GM18519 (cell line): ENCODE data around the gene HSD11B1.

Source experiments
- ATAC-seq: cut with Tn5 transposase; IDR thresholded peaks from one replicate; pipeline ENCODE4 v1.9.1; 2021; ENCODE audit warnings: mild to moderate bottlenecking, moderate library complexity; ENCODE audit not compliant: unreplicated experiment, low FRiP score

The HSD11B1 gene

DNA sequence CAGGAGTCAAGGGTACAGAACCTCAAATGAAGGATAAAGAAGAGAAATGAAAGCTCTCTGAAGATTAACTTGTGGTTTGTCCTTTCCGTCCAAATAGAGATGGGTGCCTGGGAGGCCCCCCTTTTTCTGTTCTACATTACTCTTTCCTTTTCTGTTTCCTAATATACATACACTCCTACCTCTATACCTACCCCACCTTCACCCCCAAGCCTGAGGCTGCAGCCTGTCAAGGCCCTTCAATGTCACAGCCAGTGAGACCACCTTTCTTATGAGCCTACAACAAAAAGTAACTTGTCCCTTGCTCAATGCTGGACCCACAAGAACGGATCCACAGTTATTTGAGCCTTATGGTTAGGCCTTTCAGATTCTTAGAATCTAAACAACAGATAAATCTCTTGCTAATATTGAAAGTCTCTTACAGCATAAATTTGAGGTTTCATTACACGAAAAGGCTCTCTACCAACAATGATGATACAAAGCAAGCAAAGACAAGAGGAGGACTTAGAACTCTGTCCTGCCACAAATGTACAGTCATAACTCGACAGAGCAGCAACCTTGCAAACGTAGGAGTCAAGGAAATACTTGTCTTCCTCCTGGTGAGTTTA lies 47.1 kb downstream of the HSD11B1 start:
- ATAC-seq = peak; percentile 51

DNA sequence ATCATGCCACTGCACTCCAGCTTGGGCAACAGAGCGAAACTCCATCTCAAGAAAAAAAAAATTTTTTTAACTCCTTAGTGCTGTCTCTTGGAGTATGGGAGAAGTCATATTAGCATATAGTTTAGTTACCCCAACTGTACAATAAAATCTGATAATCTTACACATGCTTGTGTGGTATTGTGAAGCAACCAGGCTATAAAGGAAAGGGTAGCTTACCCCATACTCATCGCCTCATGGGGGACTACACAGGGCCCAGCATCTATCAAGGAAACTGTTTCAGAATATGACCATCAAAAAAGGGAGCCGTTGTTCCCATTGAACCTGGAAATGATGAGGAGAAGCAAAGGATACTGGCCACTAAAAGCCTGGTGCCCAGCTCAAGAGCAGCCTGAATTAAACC lies 48.2 kb downstream of the HSD11B1 start:
- no peak for ATAC-seq

- no peak for ATAC-seq
These were observed 50.6 kb downstream of the HSD11B1 start for GRCh38 chr1:209755256-209755655.

- peak; percentile 76 for ATAC-seq
These were observed 51.4 kb downstream of the HSD11B1 start, which contains the start of gene TRAF3IP3 for GRCh38 chr1:209755926-209756614. TRAF3IP3 (plus strand) TSS chr1:209756053; CDS start chr1:209760040, 3,987 bp downstream.

- no peak for ATAC-seq
These were observed 52.2 kb downstream of the HSD11B1 start for GRCh38 chr1:209756615-209757445.

DNA sequence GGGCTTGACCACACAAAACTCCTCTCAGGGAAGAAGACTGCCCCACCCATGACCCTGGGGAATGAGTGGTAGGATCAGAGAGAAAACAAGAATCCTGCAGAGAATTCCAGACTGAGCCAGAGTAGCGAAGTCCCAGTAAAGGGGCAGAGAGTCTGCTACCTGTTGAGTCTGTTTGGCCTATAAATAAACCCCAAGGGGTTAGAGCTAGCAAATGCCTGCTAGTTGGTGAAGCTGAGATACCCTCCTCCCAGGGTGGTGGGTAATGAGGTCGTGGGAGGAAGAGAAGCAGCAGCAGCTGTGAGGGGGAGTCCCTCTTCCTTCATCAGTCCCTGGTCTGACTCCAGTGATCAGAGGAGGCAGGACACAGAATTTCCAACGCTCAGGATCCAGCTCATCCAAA lies 53.8 kb downstream of the HSD11B1 start:
- no peak for ATAC-seq

DNA sequence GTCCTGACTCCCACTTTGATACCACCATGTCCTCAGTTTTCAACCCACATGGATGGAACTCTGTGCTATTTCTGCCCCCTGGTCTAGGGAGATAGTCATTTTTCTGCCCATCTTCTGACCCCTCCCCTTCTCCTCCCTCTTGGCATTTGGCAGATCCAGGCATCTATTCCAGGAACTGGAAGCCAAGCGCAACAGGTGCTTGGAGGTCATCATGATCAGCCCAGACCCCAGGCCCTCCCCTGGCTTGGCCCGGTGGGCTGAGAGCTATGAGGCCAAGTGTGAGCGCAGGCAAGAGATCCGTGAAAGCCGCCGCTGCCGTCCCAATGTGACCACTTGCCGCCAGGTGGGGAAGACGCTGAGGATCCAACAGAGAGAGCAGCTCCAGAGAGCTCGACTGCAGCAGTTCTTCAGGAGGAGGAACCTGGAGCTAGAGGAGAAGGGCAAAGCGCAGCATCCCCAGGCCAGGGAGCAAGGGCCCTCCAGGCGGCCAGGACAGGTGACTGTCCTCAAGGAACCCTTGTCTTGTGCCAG lies 55.2 kb downstream of the HSD11B1 start:
- ATAC-seq = no peak

GRCh38 chr1:209761011-209761635 lies 56.5 kb downstream of the HSD11B1 start:
- ATAC-seq = no peak

GRCh38 chr1:209766051-209766450 lies 61.4 kb downstream of the HSD11B1 start:
- ATAC-seq = no peak

DNA sequence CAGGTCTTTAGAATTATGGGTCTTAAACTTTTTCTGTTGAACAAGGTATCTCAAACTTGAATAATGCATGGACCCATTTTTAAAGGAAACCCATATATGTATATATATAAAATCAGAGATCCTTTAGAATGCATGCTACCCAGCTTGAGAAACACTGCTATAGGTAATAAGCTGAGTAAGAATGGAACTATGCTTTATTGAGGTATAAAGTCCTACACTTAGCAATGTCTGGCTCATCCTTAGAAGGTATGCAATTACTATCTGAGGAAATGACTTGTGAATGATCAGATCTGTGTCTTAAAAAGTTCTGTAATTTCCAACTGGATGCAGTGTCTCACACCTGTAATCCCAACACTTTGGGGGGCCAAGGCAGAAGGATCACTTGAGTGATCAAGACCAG lies 62.5 kb downstream of the HSD11B1 start:
- no peak for ATAC-seq

GRCh38 chr1:209767706-209768105 lies 63.1 kb downstream of the HSD11B1 start:
- no peak for ATAC-seq

DNA sequence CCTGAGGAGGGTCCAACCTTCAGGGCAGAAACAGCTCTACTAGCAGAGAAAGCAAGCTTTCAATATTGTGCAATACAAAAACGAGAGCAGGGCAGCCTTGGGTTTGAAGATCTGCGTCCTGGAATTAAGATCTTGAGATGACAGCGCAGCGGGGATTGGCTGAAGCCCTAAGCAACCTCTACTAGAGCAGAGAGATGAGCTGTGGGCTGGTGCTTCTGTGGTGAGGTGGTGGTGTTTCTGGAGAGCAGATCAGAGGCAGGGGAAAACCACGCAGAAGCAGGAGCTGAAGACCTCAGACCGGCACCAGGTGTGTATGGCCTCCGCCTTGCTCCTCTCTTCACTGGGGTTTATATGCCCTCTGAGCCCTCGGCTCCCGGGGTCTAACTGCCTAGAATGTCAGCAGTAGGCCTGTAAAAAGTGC lies 63.7 kb downstream of the HSD11B1 start:
- peak; percentile 86 for ATAC-seq

GRCh38 chr1:209769171-209769904 lies 64.7 kb downstream of the HSD11B1 start:
- peak; percentile 60 for ATAC-seq

DNA sequence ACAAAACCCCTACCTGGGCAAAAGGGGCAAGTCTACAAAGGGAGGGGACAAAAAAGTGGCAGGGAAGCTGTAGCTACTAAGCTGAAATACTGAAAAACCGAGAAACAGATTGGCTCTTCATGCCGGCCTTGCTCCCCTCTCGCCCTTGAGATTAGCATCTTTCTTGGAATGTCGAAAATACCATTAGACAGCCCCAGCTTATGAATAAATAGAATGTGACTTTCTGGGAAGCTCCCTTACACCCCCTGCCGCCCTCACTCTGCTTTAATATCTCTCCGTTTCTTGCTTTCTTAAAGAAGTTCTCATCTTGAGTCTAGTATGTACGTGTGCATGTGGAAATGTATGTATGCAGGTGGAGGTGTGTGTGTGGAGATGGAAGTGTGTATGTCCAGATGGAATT lies 65.3 kb downstream of the HSD11B1 start:
- ATAC-seq = no peak

DNA sequence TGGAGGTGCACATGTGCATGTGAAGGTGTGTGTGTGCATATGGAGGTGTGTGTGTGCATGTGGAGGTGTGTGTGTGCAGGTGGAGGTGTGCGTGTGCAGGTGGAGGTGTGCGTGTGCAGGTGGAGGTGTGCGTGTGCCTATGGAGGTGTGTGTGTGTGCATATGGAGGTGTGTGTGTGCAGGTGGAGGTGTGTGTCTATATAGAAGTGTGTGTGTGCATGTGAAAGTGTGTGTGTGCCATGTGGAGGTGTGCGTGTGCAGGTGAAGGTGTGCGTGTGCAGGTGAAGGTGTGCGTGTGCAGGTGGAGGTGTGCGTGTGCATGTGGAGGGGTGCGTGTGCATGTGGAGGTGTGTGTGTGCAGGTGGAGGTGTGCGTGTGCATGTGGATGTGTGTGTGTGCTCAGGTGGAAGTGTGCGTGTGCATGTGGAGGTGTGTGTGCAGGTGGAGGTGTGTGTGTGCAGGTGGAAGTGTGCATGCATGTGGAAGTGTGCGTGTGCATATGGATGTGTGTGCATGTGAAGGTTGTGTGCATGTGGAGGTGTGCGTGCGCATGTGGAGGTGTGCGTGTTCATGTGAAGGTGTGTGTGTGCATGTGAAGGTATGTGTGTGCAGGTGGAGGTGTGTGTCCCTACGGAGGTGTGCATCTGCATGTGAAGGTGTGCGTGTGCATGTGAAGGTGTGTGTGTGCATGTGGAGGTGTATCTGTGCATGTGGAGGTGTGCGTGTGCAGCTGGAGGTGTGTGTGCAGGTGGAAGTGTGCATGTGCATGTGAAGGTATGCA lies 66.2 kb downstream of the HSD11B1 start:
- no peak for ATAC-seq

GRCh38 chr1:209772126-209772525 lies 67.5 kb downstream of the HSD11B1 start:
- ATAC-seq = no peak

DNA sequence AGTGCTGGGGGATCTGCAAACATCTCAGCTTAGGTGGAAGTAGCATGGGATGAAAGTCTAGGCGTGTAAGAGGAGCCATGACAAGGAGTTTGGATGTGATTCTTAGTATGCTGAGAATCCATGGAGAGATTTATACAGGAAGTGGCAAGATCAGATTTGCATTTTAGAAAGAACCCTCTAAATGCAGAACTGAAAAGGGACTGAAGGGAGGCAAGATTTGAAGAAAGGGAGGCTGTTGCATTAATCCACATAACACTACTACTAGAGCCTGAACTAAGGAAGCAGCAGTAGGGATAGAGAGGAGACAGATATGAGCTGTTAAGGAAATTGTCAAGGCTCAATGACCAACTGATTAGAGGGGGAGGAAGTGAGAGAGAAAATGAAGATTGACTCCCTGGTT lies 69.9 kb downstream of the HSD11B1 start:
- ATAC-seq = peak; percentile 72

DNA sequence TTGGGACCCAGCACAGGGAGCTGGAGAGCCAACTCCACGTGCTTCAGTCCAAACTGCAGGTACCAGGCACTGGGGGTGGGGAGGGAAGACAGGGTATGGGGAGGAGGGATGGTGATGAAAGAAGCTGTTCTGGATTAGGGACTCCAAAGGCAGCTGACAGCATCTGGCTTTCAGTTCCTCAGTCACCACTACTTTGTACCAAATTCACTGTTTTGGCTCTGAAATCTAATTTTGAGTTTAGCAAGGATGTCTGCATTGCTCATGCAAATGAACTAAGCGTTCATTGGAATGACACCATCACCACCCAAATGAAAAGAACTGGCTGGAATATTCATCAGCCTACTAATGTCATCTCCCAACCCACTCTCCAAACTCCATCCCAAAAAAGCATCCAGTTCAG lies 71.0 kb downstream of the HSD11B1 start:
- ATAC-seq = no peak

- no peak for ATAC-seq
These were observed 72.9 kb downstream of the HSD11B1 start for GRCh38 chr1:209777587-209777986.
